Activated naive CD8-positive, alpha-beta T cell (primary cell): Measurements from ENCODE around the gene NUDT8.
"Not testable (repeated sequence)": the region's sequence is repeated elsewhere in the genome, so short reads cannot be mapped to it uniquely, and the experiment has no call there.

Source experiments
- H3K27ac Mint-ChIP-seq: one replicate; pipeline ENCODE4 v1.8.0; 2021; ENCODE audit warnings: mixed read lengths
- H3K27me3 Mint-ChIP-seq: one replicate; pipeline ENCODE4 v1.8.0; 2021; ENCODE audit warnings: mixed read lengths
- H3K36me3 Mint-ChIP-seq: one replicate; pipeline ENCODE4 v1.8.0; 2021; ENCODE audit warnings: mixed read lengths
- H3K4me1 Mint-ChIP-seq: one replicate; pipeline ENCODE4 v1.8.0; 2021; ENCODE audit warnings: low read depth, mixed read lengths
- H3K4me3 Mint-ChIP-seq: one replicate; pipeline ENCODE4 v1.8.0; 2021; ENCODE audit warnings: mild to moderate bottlenecking, mixed read lengths
- H3K9me3 Mint-ChIP-seq: one replicate; pipeline ENCODE4 v1.8.0; 2021; ENCODE audit warnings: low read depth, mixed read lengths

Gene NUDT8

DNA sequence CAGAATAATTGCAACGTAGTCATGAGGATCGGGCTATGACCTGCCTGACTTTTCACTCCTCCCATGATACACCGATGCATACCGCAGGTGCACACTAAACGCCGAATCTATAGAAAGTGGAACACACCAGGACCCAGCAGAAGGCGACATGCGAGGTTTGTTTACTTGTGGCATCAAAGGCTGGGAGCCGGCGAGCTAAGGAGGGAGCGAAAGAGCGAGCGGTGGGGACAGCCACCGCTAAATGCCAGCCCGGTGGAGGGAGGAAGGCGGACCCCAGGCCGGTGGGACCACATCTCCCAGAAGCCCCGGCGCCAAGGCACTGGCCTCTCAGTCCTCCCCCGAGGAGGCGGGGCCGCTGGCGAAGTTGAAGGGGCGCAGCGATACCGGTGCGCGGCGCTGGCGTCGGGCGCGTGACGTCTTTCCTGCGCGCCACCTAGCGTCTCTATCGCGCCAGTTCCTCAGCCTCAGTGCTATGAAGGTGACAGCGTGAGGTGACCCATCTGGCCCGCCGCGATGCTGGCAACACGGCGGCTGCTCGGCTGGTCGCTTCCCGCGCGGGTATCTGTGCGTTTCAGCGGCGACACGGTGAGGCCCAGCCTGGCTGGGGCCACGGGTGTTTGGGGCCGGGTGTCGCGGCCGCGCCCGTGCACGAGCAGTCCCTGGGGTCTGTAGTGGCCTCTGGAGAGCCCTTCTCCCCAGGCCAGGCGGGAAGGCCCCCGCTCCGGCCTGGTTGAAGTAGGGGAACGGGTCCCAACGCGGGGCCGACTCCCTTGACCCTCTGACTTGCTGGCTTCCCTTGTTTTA lies 23.0 kb downstream of the NUDT8 start, which contains the start of gene NDUFV1:
TSS of gene NDUFV1 (plus strand) at position 445 of the 804 bp plus-strand sequence. CDS start at position 514, 69 bp downstream.
- H3K36me3 Mint-ChIP-seq: no peaks in the 10 kb centered on the region

DNA sequence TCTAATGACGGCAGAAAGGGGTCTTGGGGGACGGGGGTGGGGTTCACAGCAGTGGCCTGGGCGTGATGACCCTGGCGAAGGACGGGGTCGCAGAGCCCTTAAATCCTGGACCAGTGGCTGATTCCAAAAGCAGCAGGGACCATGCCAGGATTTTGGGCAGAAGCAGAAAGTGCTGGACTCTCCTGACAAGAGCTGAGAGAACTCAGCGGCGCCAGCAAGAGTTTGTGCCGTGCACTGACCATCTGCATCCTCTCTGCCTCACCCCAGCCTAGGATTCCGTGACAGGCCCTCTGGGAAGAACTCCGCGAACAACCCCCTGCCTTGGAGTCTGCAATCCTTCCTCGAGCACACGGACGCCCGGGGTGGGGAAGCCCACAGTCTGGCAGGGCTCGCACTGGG lies 23.6 kb downstream of the NUDT8 start:
- Mint-ChIP-seq H3K36me3 (no peaks in the 10 kb centered on the region), H3K27ac (peak overlapping the region; percentile 88), H3K27me3 (peaks cover 7% of the 10 kb centered on the region), H3K4me1 (peaks cover 18% of the 10 kb centered on the region), H3K4me3 (peak overlapping the region; percentile 94), H3K9me3 (no peaks in the 10 kb centered on the region)

More for the DNA sequence above, 23.0 kb downstream of the NUDT8 start, which contains the start of gene NDUFV1:
- Mint-ChIP-seq H3K4me3 (peak within 1 kb of the TSS; percentile 94), H3K27me3 (peaks cover 5% of the 10 kb centered on the region), H3K27ac (peak within 1 kb of the TSS; percentile 88), H3K9me3 (no peaks in the 10 kb centered on the region), H3K4me1 (peaks cover 18% of the 10 kb centered on the region)

GRCh38 chr11:67605231-67606011 lies 24.3 kb downstream of the NUDT8 start:
- no peaks in the 10 kb centered on the region for H3K36me3 Mint-ChIP-seq
- peak overlapping the region; percentile 70 for H3K27ac Mint-ChIP-seq
- peaks cover 7% of the 10 kb centered on the region for H3K27me3 Mint-ChIP-seq

GRCh38 chr11:67604815-67605214 lies 24.9 kb downstream of the NUDT8 start:
- H3K4me1 Mint-ChIP-seq: peaks cover 18% of the 10 kb centered on the region
- H3K36me3 Mint-ChIP-seq: no peaks in the 10 kb centered on the region
- H3K27me3 Mint-ChIP-seq: peaks cover 10% of the 10 kb centered on the region
- H3K9me3 Mint-ChIP-seq: no peaks in the 10 kb centered on the region
- H3K4me3 Mint-ChIP-seq: peak overlapping the region; percentile 70
- no peak overlapping the region for H3K27ac Mint-ChIP-seq

More at GRCh38 chr11:67605231-67606011, 24.3 kb downstream of the NUDT8 start:
- peak overlapping the region; percentile 73 for H3K4me3 Mint-ChIP-seq
- peaks cover 18% of the 10 kb centered on the region for H3K4me1 Mint-ChIP-seq
- no peaks in the 10 kb centered on the region for H3K9me3 Mint-ChIP-seq

DNA sequence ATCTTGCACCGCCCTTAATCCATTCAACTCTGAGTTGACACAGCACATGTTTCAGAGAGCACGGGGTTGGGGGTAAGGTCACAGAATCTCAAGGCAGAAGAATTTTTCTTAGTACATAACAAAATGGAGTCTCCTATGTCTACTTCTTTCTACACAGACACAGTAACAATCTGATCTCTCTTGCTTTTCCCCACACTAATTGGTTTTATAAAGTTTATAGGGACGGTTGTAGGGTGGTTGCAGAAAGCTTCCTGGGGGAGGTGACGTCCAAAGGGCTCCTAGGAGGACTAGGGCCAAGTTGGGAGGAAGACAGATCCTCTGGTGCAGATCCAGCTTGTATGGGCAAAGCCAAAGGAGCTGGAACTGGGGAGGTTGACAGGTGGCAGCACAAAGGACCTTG lies 25.6 kb downstream of the NUDT8 start:
- peak overlapping the region; percentile 70 for H3K4me3 Mint-ChIP-seq
- H3K27ac Mint-ChIP-seq, H3K27me3 Mint-ChIP-seq, H3K36me3 Mint-ChIP-seq, H3K9me3 Mint-ChIP-seq: not testable (repeated sequence)
- H3K4me1 Mint-ChIP-seq: peaks cover 18% of the 10 kb centered on the region

DNA sequence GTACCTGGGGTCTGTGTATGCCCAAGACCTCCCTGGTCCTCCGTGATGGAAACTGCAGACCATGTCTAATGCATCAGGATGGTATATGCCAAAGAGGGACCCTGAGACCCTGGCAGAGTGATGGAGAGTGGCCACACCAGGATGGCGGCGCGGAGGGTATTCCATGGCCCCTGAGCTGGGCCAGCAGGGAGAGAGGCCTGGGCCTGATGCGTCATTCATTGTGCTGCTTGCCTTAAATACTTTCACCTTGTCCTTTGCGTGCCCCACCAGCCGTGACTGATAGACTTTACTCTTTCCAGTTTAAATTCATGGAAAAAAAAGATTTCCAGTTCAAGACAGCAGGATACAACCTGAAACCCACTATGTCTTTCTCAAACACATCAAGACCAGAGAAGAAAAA lies 28.6 kb downstream of the NUDT8 start:
- peaks cover 10% of the 10 kb centered on the region for H3K27me3 Mint-ChIP-seq
- peaks cover 4% of the 10 kb centered on the region for H3K4me1 Mint-ChIP-seq
- H3K4me3 Mint-ChIP-seq: no peak overlapping the region
- H3K27ac Mint-ChIP-seq: no peak overlapping the region
- H3K9me3 Mint-ChIP-seq: no peaks in the 10 kb centered on the region
- no peaks in the 10 kb centered on the region for H3K36me3 Mint-ChIP-seq

GRCh38 chr11:67600324-67601029 lies 29.3 kb downstream of the NUDT8 start:
- no peak overlapping the region for H3K27ac Mint-ChIP-seq
- H3K27me3 Mint-ChIP-seq: peaks cover 10% of the 10 kb centered on the region
- no peaks in the 10 kb centered on the region for H3K9me3 Mint-ChIP-seq
- H3K4me3 Mint-ChIP-seq: no peak overlapping the region
- H3K4me1 Mint-ChIP-seq: peaks cover under 1% of the 10 kb centered on the region
- H3K36me3 Mint-ChIP-seq: no peaks in the 10 kb centered on the region

DNA sequence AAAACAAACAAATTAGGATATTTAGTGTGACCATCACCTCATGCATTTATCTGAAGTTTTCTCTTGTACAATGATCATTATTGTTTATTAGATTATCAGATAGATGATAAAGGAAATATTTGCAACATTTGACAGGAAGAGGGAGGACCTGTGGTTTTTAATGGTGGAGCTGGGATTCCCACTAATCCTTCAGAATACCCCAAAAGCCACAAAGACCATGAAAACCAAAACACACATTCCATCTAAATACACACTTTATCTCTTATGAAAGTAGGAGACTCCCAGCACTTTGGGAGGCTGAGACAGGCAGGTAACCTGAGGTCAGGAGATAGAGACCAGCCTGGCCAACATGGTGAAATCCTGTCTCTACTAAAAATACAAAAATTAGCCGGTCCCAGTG lies 30.6 kb downstream of the NUDT8 start:
- Mint-ChIP-seq H3K27me3 (peaks cover 10% of the 10 kb centered on the region), H3K4me3 (no peak overlapping the region), H3K36me3 (no peaks in the 10 kb centered on the region), H3K27ac (no peak overlapping the region), H3K9me3 (no peaks in the 10 kb centered on the region), H3K4me1 (no peaks in the 10 kb centered on the region)

DNA sequence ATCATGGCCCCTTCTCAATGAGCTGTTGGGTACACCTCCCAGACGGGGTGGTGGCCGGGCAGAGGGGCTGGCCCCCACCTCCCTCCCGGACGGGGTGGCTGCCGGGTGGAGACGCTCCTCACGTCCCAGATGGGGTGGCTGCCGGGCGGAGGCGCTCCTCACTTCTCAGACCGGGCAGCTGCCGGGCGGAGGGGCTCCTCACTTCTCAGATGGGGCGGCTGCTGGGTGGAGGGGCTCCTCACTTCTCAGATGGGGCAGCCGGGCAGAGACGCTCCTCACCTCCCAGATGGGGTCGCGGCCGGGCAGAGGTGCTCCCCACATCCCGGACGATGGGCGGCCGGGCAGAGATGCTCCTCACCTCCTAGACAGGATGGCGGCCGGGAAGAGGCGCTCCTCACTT lies 31.8 kb downstream of the NUDT8 start:
- H3K4me1 Mint-ChIP-seq, H3K27ac Mint-ChIP-seq, H3K4me3 Mint-ChIP-seq, H3K27me3 Mint-ChIP-seq, H3K36me3 Mint-ChIP-seq, H3K9me3 Mint-ChIP-seq: not testable (repeated sequence)

DNA sequence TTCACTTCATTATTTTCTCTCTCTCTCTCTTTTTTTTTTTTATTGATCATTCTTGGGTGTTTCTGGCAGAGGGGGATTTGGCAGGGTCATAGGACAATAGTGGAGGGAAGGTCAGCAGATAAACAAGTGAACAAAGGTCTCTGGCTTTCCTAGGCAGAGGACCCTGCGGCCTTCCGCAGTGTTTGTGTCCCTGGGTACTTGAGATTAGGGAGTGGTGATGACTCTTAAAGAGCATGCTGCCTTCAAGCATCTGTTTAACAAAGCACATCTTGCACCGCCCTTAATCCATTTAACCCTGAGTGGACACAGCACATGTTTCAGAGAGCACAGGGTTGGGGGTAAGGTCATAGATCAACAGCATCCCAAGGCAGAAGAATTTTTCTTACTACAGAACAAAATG lies 32.3 kb downstream of the NUDT8 start:
- not testable (repeated sequence) for H3K4me1 Mint-ChIP-seq, H3K36me3 Mint-ChIP-seq, H3K9me3 Mint-ChIP-seq, H3K27ac Mint-ChIP-seq, H3K4me3 Mint-ChIP-seq, H3K27me3 Mint-ChIP-seq

- H3K4me3 Mint-ChIP-seq: no peak overlapping the region
- H3K4me1 Mint-ChIP-seq: no peaks in the 10 kb centered on the region
- H3K27ac Mint-ChIP-seq: no peak overlapping the region
- peaks cover 4% of the 10 kb centered on the region for H3K27me3 Mint-ChIP-seq
- no peaks in the 10 kb centered on the region for H3K36me3 Mint-ChIP-seq
- H3K9me3 Mint-ChIP-seq: no peaks in the 10 kb centered on the region
Measured at GRCh38 chr11:67596753-67597300, 32.9 kb downstream of the NUDT8 start.

DNA sequence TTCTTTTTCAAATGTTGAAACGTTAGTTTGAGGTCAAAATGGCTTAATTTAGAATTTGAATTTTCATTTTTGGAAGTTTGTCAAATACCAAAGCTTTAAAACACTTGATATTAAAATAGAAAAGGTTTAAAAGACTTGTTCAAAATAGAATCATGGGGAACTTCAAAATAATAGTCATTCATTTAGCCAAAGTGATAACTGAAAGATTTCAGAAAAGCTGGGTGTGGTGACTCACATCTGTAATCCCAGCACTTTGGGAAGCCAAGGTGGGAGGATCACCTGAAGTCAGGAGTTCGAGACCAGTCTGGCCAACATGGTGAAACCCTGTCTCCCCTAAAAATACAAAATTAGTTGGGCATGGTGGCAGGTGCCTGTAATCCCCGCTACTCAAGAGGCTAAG lies 35.3 kb downstream of the NUDT8 start:
- Mint-ChIP-seq H3K36me3 (no peaks in the 10 kb centered on the region), H3K4me3 (no peak overlapping the region), H3K27me3 (no peaks in the 10 kb centered on the region), H3K9me3 (no peaks in the 10 kb centered on the region), H3K27ac (no peak overlapping the region), H3K4me1 (no peaks in the 10 kb centered on the region)

DNA sequence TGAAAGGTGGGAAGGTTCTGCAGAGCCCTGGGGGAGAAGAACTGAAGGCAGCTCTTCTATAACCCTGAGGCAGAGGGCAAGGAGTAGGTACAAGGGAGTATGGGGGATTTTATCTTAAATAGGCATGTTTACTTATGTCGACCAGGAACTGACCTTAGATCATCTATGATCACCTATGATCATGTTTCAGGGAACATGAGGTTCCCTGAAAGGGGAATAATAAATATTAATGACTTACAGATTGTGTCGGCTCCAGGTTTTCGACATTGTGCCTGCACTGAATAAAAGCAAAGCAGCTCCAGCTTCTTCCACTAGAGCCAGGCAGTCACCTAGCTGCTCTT lies 36.2 kb downstream of the NUDT8 start:
- Mint-ChIP-seq H3K4me3 (no peak overlapping the region), H3K27ac (no peak overlapping the region), H3K27me3 (no peaks in the 10 kb centered on the region), H3K9me3 (no peaks in the 10 kb centered on the region), H3K4me1 (no peaks in the 10 kb centered on the region), H3K36me3 (no peaks in the 10 kb centered on the region)

DNA sequence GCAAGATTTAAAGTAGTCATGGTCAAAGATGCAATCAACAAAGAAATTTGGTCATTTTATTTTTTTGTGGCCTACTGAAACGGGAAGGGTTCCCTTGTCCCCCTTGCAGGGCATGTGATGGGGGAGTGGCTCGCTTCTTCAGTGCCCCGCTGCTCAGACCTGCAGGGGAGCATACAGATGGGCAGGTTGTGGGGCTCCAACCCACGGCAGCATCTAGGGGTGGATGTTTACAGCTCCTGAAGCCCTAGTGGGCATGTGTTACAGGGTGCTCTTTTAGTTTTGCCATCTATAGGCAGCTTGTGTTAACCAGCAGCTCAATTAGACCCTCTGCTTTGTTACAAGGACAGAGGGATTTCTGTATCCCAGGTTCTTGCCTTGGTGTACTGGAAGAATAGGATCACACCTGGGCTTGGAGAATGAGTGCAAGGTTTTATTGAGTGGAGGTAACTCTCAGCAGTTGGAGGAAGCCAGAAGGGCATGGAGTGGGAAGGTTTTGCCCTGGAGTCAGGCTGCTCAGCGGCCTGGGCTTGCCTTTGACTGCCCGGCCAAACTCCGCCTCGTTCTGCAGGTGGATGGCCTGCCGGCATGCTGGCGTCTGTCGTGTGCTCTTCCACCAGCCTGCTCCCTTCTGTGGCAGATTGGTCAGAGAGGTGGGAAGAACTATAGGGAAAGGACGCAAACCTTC lies 36.7 kb downstream of the NUDT8 start:
- no peaks in the 10 kb centered on the region for H3K4me1 Mint-ChIP-seq
- H3K4me3 Mint-ChIP-seq: no peak overlapping the region
- H3K27me3 Mint-ChIP-seq: no peaks in the 10 kb centered on the region
- H3K9me3 Mint-ChIP-seq: no peaks in the 10 kb centered on the region
- H3K27ac Mint-ChIP-seq: no peak overlapping the region
- H3K36me3 Mint-ChIP-seq: no peaks in the 10 kb centered on the region
